Fibroblast of lung (primary cell): ENCODE data around the gene NEK7.

ENCODE experiments used
- EZH2 ChIP-seq: IDR thresholded peaks from 2 replicates; pipeline ENCODE4 v1.5.1; 2012; ENCODE audit warnings: low read length, control low read depth, mild to moderate bottlenecking; ENCODE audit errors: missing control alignments
- TF ChIP-seq, protein P1 (sequence below), 2 donors: IDR thresholded peaks in 1 of 2; conservative IDR thresholded peaks in 1 of 2; 1 replicate in 1 of 2; 2 replicates in 1 of 2; pipeline ENCODE4 v1.5.1; 2011 to 2012; ENCODE audit warnings: low read length in 2 of 2, control low read depth in 1 of 2, inconsistent platforms in 1 of 2, low read depth in 1 of 2, mild to moderate bottlenecking in 1 of 2

DNA sequence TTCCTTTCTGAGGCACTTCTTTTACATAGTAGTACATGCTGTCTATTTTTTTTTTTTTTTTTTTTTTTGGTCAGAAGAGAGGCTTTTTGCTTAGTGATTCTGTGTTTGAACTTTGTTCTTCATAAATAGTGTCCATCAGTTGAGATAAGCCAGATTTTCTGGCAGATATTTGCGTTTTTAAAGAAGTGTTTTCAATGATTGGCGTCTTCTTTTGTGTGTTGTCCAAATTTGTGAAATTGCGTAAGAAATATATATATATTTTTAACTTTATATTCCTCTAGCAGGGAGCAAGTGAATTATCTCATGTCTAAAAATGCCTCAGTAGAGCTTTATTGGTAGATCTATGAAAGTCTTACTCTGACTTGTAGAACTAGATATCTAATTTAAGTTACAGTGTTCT is 28.3 kb downstream of the NEK7 start:
- TF ChIP-seq, protein P1, sequence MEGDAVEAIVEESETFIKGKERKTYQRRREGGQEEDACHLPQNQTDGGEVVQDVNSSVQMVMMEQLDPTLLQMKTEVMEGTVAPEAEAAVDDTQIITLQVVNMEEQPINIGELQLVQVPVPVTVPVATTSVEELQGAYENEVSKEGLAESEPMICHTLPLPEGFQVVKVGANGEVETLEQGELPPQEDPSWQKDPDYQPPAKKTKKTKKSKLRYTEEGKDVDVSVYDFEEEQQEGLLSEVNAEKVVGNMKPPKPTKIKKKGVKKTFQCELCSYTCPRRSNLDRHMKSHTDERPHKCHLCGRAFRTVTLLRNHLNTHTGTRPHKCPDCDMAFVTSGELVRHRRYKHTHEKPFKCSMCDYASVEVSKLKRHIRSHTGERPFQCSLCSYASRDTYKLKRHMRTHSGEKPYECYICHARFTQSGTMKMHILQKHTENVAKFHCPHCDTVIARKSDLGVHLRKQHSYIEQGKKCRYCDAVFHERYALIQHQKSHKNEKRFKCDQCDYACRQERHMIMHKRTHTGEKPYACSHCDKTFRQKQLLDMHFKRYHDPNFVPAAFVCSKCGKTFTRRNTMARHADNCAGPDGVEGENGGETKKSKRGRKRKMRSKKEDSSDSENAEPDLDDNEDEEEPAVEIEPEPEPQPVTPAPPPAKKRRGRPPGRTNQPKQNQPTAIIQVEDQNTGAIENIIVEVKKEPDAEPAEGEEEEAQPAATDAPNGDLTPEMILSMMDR (conservative IDR thresholded peaks at IDR 0.05 in 1 of 2, IDR thresholded peaks at IDR 0.05 in 1 of 2; ENCODE audit: low read depth in 1 of 2, low read length in 2 of 2): no peak
- no peak for TF ChIP-seq EZH2
